HG03457 (cell line): ENCODE results near the gene ACTA1.
A peak's percentile ranks its signal among the peaks of the same experiment; 100 is the strongest.
"Not testable (repeated sequence)": the region's sequence is repeated elsewhere in the genome, so short reads cannot be mapped to it uniquely, and the experiment has no call there.

Experiments
- ATAC-seq: cut with Tn5 transposase; IDR thresholded peaks from one replicate; pipeline ENCODE4 v1.9.1; 2021; ENCODE audit warnings: moderate number of reproducible peaks; ENCODE audit not compliant: unreplicated experiment

The ACTA1 gene

GRCh38 chr1:229434005-229434640 lies at the start of gene ACTA1:
Gene ACTA1, minus strand, starts transcription at chr1:229434094. Its CDS starts 979 bp downstream, at chr1:229433115.
- no peak for ATAC-seq

GRCh38 chr1:229482511-229482910 lies 48.6 kb upstream of the ACTA1 start:
- ATAC-seq = no peak

GRCh38 chr1:229480495-229480894 lies 46.6 kb upstream of the ACTA1 start:
- no peak for ATAC-seq

- peak; percentile 56 for ATAC-seq
Observed at GRCh38 chr1:229479660-229480399, 45.9 kb upstream of the ACTA1 start.

GRCh38 chr1:229478852-229479251 lies 45.0 kb upstream of the ACTA1 start:
- ATAC-seq = peak; percentile 53

GRCh38 chr1:229475859-229476258 lies 42.0 kb upstream of the ACTA1 start:
- ATAC-seq = not testable (repeated sequence)

GRCh38 chr1:229474509-229474908 lies 40.6 kb upstream of the ACTA1 start:
- no peak for ATAC-seq

GRCh38 chr1:229471175-229471574 lies 37.3 kb upstream of the ACTA1 start:
- no peak for ATAC-seq

GRCh38 chr1:229470406-229471043 lies 36.6 kb upstream of the ACTA1 start:
- ATAC-seq = no peak

GRCh38 chr1:229466887-229467286 lies 33.0 kb upstream of the ACTA1 start:
- ATAC-seq = no peak

- ATAC-seq = no peak
Observed at GRCh38 chr1:229464672-229465071, 30.8 kb upstream of the ACTA1 start.

- no peak for ATAC-seq
Observed at GRCh38 chr1:229461032-229461668, 27.3 kb upstream of the ACTA1 start.

GRCh38 chr1:229459815-229460214 lies 25.9 kb upstream of the ACTA1 start:
- ATAC-seq = no peak

GRCh38 chr1:229457436-229457835 lies 23.5 kb upstream of the ACTA1 start:
- no peak for ATAC-seq

GRCh38 chr1:229456016-229456415 lies 22.1 kb upstream of the ACTA1 start:
- ATAC-seq = no peak

- ATAC-seq = no peak
Observed at GRCh38 chr1:229454056-229454455, 20.2 kb upstream of the ACTA1 start.

- ATAC-seq = no peak
Observed at GRCh38 chr1:229452956-229453801, 19.3 kb upstream of the ACTA1 start.

- ATAC-seq = no peak
Observed at GRCh38 chr1:229448845-229449244, 15.0 kb upstream of the ACTA1 start.

GRCh38 chr1:229448354-229448753 lies 14.5 kb upstream of the ACTA1 start:
- ATAC-seq = no peak

- no peak for ATAC-seq
Observed at GRCh38 chr1:229447809-229448252, 13.9 kb upstream of the ACTA1 start.

- ATAC-seq = no peak
Observed at GRCh38 chr1:229445828-229446227, 11.9 kb upstream of the ACTA1 start.
